Measurements from ENCODE around the gene SYT9. TPM values are rescaled to one million over a fixed set of nuclear protein-coding genes. Genes with fewer than 3 reads are reported as not detected.

SYT9 gene
- total and polyA plus RNA-seq, 2 donors (not counting 1 experiment from before 2014, with no cell fraction given): not detected

GRCh38 chr11:7444091-7444981 lies 192.6 kb downstream of the SYT9 start:
- DNase-seq (no peak), ATAC-seq (ENCODE audit: low read depth) (no peak)
- Mint-ChIP-seq H3K27me3 (no peaks in the 10 kb centered on the region), H3K4me3 (no peak overlapping the region), H3K4me1 (peaks cover 1% of the 10 kb centered on the region), H3K27ac (no peak overlapping the region), H3K9me3 (ENCODE audit: insufficient read depth) (no peaks in the 10 kb centered on the region)
- TF ChIP-seq EZH2 (IDR thresholded peaks at IDR 0.05; ENCODE audit: borderline replicate concordance, insufficient read depth, low read depth, low read length, poor library complexity, severe bottlenecking): no peak
- TF ChIP-seq, protein P1, sequence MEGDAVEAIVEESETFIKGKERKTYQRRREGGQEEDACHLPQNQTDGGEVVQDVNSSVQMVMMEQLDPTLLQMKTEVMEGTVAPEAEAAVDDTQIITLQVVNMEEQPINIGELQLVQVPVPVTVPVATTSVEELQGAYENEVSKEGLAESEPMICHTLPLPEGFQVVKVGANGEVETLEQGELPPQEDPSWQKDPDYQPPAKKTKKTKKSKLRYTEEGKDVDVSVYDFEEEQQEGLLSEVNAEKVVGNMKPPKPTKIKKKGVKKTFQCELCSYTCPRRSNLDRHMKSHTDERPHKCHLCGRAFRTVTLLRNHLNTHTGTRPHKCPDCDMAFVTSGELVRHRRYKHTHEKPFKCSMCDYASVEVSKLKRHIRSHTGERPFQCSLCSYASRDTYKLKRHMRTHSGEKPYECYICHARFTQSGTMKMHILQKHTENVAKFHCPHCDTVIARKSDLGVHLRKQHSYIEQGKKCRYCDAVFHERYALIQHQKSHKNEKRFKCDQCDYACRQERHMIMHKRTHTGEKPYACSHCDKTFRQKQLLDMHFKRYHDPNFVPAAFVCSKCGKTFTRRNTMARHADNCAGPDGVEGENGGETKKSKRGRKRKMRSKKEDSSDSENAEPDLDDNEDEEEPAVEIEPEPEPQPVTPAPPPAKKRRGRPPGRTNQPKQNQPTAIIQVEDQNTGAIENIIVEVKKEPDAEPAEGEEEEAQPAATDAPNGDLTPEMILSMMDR (IDR thresholded peaks at IDR 0.05): no peak
- no peaks in the 10 kb centered on the region for H3K27me3 ChIP-seq (replicated peaks in 1 of 4; ENCODE audit: control extremely low read depth in 1 of 4, control insufficient read depth in 3 of 4, insufficient read depth in 4 of 4, low read length in 3 of 4)
- H3K4me2 ChIP-seq (replicated peaks; ENCODE audit: low read depth, low read length, poor library complexity, severe bottlenecking): no peak overlapping the region
- intact Hi-C loops (cut with micrococcal nuclease): loop anchor here (5.0 kb wide), 1 partner anchor 53 kb away; no protein-coding TSS in a partner anchor
- H3K9ac ChIP-seq (ENCODE audit: low read length): no peak overlapping the region
- no peaks in the 10 kb centered on the region for H3K4me1 ChIP-seq (ENCODE audit: control insufficient read depth in 2 of 2, insufficient read depth in 2 of 2, low read length in 2 of 2)
- H3K36me3 ChIP-seq (replicated peaks in 1 of 2; ENCODE audit: control extremely low read depth in 1 of 2, control insufficient read depth in 1 of 2, extremely low read depth in 1 of 2, insufficient read depth in 2 of 2, low read length in 1 of 2): peaks cover 0 to 7% of the 10 kb centered on the region in 2 experiments
- H3K79me2 ChIP-seq (ENCODE audit: control insufficient read depth, insufficient read depth, low read length): no peaks in the 10 kb centered on the region
- H2AFZ ChIP-seq (ENCODE audit: insufficient read depth, low read depth, low read length, poor library complexity, severe bottlenecking): no peak overlapping the region
- no peak overlapping the region for H3K4me3 ChIP-seq (ENCODE audit: control extremely low read depth in 1 of 5, extremely low read depth in 1 of 5, insufficient read depth in 1 of 5, low read depth in 2 of 5, low read length in 4 of 5)
- no peaks in the 10 kb centered on the region for H4K20me1 ChIP-seq (ENCODE audit: control insufficient read depth, insufficient read depth, low read length, poor library complexity, severe bottlenecking)
- 88% methylated on average over 5 of the region's 6 CpGs for WGBS (ENCODE audit: insufficient coverage)
- H3K9me3 ChIP-seq (ENCODE audit: control extremely low read depth in 1 of 3, control insufficient read depth in 2 of 3, insufficient read depth in 1 of 3, low read length in 2 of 3): no peaks in the 10 kb centered on the region
- POLR2A ChIA-PET: no interaction called here
- CTCF ChIA-PET: interaction anchor here (0.7 to 5.9 kb wide), 8 partner anchors 8 to 346 kb away, joined by 3 to 104 read pairs (median 4); partner anchors contain the start of gene PPFIBP2
- no peak overlapping the region for H3K27ac ChIP-seq (ENCODE audit: low read length in 2 of 2)

DNA sequence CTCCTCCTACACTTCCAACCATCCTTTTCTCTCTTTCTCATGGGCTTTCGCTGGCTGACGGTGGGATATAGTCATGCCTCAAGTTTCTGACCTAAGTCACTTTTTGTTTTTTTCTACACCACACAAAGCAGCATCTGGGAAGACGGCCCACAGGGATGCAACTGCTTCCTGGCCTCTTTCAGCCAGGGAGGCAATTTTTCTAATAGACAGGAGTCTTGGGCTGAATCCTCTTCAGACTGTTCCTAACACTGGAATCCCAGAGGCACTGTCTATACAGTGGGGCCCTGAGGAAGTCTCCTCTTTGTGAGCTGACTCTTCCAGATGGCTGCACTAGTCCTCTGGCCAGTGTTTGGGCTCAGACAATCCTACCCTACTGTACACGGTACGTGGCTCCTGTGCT lies 193.9 kb downstream of the SYT9 start:
- intact Hi-C loops (cut with micrococcal nuclease): no loop called here

More for the DNA sequence above, 193.9 kb downstream of the SYT9 start:
- ChIA-PET POLR2A (no interaction called here), CTCF (interaction anchor here (1.0 to 1.9 kb wide), 3 partner anchors 9 to 211 kb away, joined by 3 to 5 read pairs (median 4); no protein-coding TSS in a partner anchor)
- H3K4me1 ChIP-seq (ENCODE audit: control insufficient read depth in 2 of 2, insufficient read depth in 2 of 2, low read length in 2 of 2): no peaks in the 10 kb centered on the region
- no peaks in the 10 kb centered on the region for H3K36me3 ChIP-seq (replicated peaks in 1 of 2; ENCODE audit: control extremely low read depth in 1 of 2, control insufficient read depth in 1 of 2, extremely low read depth in 1 of 2, insufficient read depth in 2 of 2, low read length in 1 of 2)
- no peak overlapping the region for H3K9ac ChIP-seq (ENCODE audit: low read length)
- Mint-ChIP-seq H3K4me3 (no peak overlapping the region), H3K4me1 (peaks cover 1% of the 10 kb centered on the region), H3K27me3 (no peaks in the 10 kb centered on the region), H3K9me3 (ENCODE audit: insufficient read depth) (no peaks in the 10 kb centered on the region), H3K27ac (no peak overlapping the region)
- H3K79me2 ChIP-seq (ENCODE audit: control insufficient read depth, insufficient read depth, low read length): no peaks in the 10 kb centered on the region
- H3K27me3 ChIP-seq (replicated peaks in 1 of 4; ENCODE audit: control extremely low read depth in 1 of 4, control insufficient read depth in 3 of 4, insufficient read depth in 4 of 4, low read length in 3 of 4): no peaks in the 10 kb centered on the region
- DNase-seq: no peak
- H4K20me1 ChIP-seq (ENCODE audit: control insufficient read depth, insufficient read depth, low read length, poor library complexity, severe bottlenecking): no peaks in the 10 kb centered on the region
- no peaks in the 10 kb centered on the region for H3K9me3 ChIP-seq (ENCODE audit: control extremely low read depth in 1 of 3, control insufficient read depth in 2 of 3, insufficient read depth in 1 of 3, low read length in 2 of 3)
- TF ChIP-seq, protein P1 (IDR thresholded peaks at IDR 0.05): no peak
- no peak for TF ChIP-seq EZH2 (IDR thresholded peaks at IDR 0.05; ENCODE audit: borderline replicate concordance, insufficient read depth, low read depth, low read length, poor library complexity, severe bottlenecking)
- 94% methylated on average over 4 of the region's 5 CpGs for whole genome bisulfite sequencing (ENCODE audit: insufficient coverage)
- no peak overlapping the region for H3K4me2 ChIP-seq (replicated peaks; ENCODE audit: low read depth, low read length, poor library complexity, severe bottlenecking)
- no peak overlapping the region for H2AFZ ChIP-seq (ENCODE audit: insufficient read depth, low read depth, low read length, poor library complexity, severe bottlenecking)
- no peak overlapping the region for H3K4me3 ChIP-seq (ENCODE audit: control extremely low read depth in 1 of 5, extremely low read depth in 1 of 5, insufficient read depth in 1 of 5, low read depth in 2 of 5, low read length in 4 of 5)
- no peak overlapping the region for H3K27ac ChIP-seq (ENCODE audit: low read length in 2 of 2)
- ATAC-seq (ENCODE audit: low read depth): no peak

Data from B cell (primary cell).